ENCODE measurements around the gene CKMT2.
"Not testable (repeated sequence)": the region's sequence is repeated elsewhere in the genome, so short reads cannot be mapped to it uniquely, and the experiment has no call there.

CKMT2 gene

GRCh38 chr5:81269751-81270393 lies 36.8 kb downstream of the CKMT2 start:
- no peak for TF ChIP-seq CTCF (IDR thresholded peaks at IDR 0.05; ENCODE audit: insufficient read depth, low read length, missing control alignments)
- ChIA-PET POLR2A (interaction anchor here (1.3 kb wide), 1 partner anchor 32 kb away, joined by 5 read pairs; no protein-coding TSS in a partner anchor), CTCF (interaction anchor here (0.7 to 5.4 kb wide), 3 partner anchors 24 to 74 kb away, joined by 3 to 32 read pairs (median 4); no protein-coding TSS in a partner anchor)
- DNase-seq (ENCODE audit: low read depth, low spot score), result no peak
- no peak overlapping the region for H3K4me3 ChIP-seq (ENCODE audit: low read depth, low read length)

- POLR2A ChIA-PET; H3K4me3 ChIP-seq (ENCODE audit: low read depth, low read length); DNase-seq (ENCODE audit: low read depth, low spot score): not testable (repeated sequence)
- CTCF ChIA-PET, result interaction anchor here (1.0 to 5.4 kb wide), 2 partner anchors 28 to 75 kb away, joined by 4 to 32 read pairs; no protein-coding TSS in a partner anchor
Observed at GRCh38 chr5:81270394-81271027, 37.4 kb downstream of the CKMT2 start.

- DNase-seq (ENCODE audit: low read depth, low spot score), result no peak
- no peak for TF ChIP-seq CTCF (IDR thresholded peaks at IDR 0.05; ENCODE audit: insufficient read depth, low read length, missing control alignments)
- ChIA-PET POLR2A (no interaction called here), CTCF (interaction anchor here (1.0 to 2.1 kb wide), 2 partner anchors 11 to 15 kb away, joined by 3 to 8 read pairs; no protein-coding TSS in a partner anchor)
- H3K4me3 ChIP-seq (ENCODE audit: low read depth, low read length), result no peak overlapping the region
Observed at GRCh38 chr5:81283976-81284375, 50.9 kb downstream of the CKMT2 start.

GRCh38 chr5:81286059-81286617 lies 53.0 kb downstream of the CKMT2 start:
- no peak for TF ChIP-seq CTCF (IDR thresholded peaks at IDR 0.05; ENCODE audit: insufficient read depth, low read length, missing control alignments)
- no peak overlapping the region for H3K4me3 ChIP-seq (ENCODE audit: low read depth, low read length)
- DNase-seq (ENCODE audit: low read depth, low spot score), result no peak
- ChIA-PET POLR2A (no interaction called here), CTCF (interaction anchor here (0.6 to 2.7 kb wide), 2 partner anchors 13 to 16 kb away, joined by 3 to 28 read pairs; no protein-coding TSS in a partner anchor)

- no peak overlapping the region for H3K4me3 ChIP-seq (ENCODE audit: low read depth, low read length)
- CTCF ChIA-PET, result interaction anchor here (0.6 to 2.7 kb wide), 3 partner anchors 11 to 182 kb away, joined by 3 to 28 read pairs (median 3); no protein-coding TSS in a partner anchor
- POLR2A ChIA-PET, result no interaction called here
- no peak for TF ChIP-seq CTCF (IDR thresholded peaks at IDR 0.05; ENCODE audit: insufficient read depth, low read length, missing control alignments)
- no peak for DNase-seq (ENCODE audit: low read depth, low spot score)
Observed at GRCh38 chr5:81288021-81288433, 54.9 kb downstream of the CKMT2 start.

GRCh38 chr5:81290146-81290545 lies 57.0 kb downstream of the CKMT2 start:
- CTCF ChIA-PET, result interaction anchor here (2.6 kb wide), 1 partner anchor 10 kb away, joined by 10 read pairs; no protein-coding TSS in a partner anchor
- TF ChIP-seq CTCF (IDR thresholded peaks at IDR 0.05; ENCODE audit: insufficient read depth, low read length, missing control alignments), result no peak

More at GRCh38 chr5:81290146-81290545, 57.0 kb downstream of the CKMT2 start:
- no peak overlapping the region for H3K4me3 ChIP-seq (ENCODE audit: low read depth, low read length)
- POLR2A ChIA-PET, result no interaction called here
- no peak for DNase-seq (ENCODE audit: low read depth, low spot score)
